ENCODE data around the gene OR6B1.

The OR6B1 gene

DNA sequence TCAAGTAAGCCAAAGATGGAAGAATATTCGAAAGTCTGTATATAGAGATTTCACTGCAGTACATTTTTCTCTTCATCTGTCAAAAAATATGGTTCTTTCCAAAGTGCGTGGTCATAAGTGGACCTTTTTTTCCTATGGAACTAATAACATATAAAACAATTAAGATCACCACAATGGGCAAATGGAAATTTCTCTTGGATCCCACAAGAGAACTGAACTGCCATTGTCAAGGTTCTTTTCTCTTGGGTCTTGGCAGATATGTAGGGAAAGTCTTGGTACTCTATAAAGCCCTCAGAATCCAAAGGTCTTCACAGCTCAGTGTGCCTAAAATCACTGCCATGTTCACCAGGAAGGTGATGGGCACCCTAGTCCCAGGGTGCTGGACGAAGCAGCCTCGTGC is at the start of gene OR6B1:
TSS of gene OR6B1 (plus strand) at position 301 of the 400 bp plus-strand sequence. CDS start 3,677 bp downstream, outside the sequence.
- TF ChIP-seq, protein P1, sequence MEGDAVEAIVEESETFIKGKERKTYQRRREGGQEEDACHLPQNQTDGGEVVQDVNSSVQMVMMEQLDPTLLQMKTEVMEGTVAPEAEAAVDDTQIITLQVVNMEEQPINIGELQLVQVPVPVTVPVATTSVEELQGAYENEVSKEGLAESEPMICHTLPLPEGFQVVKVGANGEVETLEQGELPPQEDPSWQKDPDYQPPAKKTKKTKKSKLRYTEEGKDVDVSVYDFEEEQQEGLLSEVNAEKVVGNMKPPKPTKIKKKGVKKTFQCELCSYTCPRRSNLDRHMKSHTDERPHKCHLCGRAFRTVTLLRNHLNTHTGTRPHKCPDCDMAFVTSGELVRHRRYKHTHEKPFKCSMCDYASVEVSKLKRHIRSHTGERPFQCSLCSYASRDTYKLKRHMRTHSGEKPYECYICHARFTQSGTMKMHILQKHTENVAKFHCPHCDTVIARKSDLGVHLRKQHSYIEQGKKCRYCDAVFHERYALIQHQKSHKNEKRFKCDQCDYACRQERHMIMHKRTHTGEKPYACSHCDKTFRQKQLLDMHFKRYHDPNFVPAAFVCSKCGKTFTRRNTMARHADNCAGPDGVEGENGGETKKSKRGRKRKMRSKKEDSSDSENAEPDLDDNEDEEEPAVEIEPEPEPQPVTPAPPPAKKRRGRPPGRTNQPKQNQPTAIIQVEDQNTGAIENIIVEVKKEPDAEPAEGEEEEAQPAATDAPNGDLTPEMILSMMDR (IDR thresholded peaks at IDR 0.05; ENCODE audit: low read depth, low read length) = no peak
- no peak for DNase-seq (ENCODE audit: extremely low read depth, low read depth)

DNA sequence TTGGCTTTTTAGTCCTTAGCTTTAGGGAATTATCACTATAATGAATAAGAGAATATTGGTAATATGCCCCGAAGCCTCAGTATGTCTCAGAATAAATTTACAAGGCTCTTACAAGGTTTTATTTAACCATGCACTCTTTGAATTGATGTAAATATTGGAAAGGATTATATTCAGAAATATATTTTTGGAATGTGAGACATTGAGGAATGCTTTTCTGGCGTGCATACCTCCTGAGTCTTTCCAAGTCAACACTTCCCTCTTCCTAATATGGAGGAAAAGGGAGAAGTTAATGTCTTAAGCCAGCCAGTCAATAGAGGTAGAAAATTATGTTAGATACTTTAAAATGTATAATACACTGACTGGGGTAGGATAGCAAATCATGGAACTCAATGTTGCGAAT is 46.7 kb upstream of the OR6B1 start:
- TF ChIP-seq, protein P1 (IDR thresholded peaks at IDR 0.05; ENCODE audit: low read depth, low read length) = no peak
- DNase-seq (ENCODE audit: extremely low read depth, low read depth) = no peak

DNA sequence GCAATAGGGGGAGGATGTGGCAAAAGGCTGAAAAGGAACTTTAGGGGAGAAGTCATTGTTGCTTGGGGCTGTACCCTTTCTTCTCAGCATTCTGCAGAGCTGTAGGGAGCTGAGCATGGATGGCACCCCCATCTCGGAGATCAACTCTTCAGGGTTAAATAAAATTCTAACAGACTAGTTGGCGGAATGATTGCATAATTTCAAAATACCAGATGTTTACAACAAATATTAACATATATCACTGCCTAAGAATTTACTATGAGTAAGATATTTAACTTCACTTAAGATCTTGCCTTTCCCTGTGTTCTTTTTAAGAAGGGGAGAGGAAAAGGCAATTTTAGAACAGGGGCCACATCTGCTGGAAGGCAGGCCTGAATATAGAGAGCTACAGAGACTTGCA is 46.0 kb upstream of the OR6B1 start:
- TF ChIP-seq, protein P1 (IDR thresholded peaks at IDR 0.05; ENCODE audit: low read depth, low read length) = no peak
- no peak for DNase-seq (ENCODE audit: extremely low read depth, low read depth)

DNA sequence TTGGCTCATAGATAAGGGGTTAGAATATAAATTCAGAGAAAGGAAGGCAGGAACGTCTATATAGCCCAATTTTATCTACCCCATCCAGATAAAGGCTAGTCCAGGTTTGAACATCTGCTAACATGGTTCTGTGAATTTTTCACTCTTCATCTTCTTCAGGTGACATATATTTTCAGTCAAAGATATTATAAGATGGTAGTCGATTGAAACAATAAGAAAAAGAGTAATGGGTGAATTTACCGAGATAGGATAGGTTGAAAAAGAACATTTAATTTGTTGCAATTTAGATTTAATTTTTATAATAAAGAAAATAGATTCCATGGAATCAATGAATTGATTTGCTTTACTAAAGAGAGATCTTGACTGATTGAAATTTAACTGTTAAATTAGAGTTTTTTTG is 45.6 kb upstream of the OR6B1 start, which contains the start of gene OR2F1:
TSS of gene OR2F1 (plus strand) at position 301 of the 400 bp plus-strand sequence. CDS start 5,127 bp downstream, outside the sequence.
- DNase-seq (ENCODE audit: extremely low read depth, low read depth) = no peak
- TF ChIP-seq, protein P1 (IDR thresholded peaks at IDR 0.05; ENCODE audit: low read depth, low read length) = no peak

GRCh38 chr7:143958781-143959180 is 41.3 kb upstream of the OR6B1 start:
- TF ChIP-seq, protein P1 (IDR thresholded peaks at IDR 0.05; ENCODE audit: low read depth, low read length) = no peak
- no peak for DNase-seq (ENCODE audit: extremely low read depth, low read depth)

DNA sequence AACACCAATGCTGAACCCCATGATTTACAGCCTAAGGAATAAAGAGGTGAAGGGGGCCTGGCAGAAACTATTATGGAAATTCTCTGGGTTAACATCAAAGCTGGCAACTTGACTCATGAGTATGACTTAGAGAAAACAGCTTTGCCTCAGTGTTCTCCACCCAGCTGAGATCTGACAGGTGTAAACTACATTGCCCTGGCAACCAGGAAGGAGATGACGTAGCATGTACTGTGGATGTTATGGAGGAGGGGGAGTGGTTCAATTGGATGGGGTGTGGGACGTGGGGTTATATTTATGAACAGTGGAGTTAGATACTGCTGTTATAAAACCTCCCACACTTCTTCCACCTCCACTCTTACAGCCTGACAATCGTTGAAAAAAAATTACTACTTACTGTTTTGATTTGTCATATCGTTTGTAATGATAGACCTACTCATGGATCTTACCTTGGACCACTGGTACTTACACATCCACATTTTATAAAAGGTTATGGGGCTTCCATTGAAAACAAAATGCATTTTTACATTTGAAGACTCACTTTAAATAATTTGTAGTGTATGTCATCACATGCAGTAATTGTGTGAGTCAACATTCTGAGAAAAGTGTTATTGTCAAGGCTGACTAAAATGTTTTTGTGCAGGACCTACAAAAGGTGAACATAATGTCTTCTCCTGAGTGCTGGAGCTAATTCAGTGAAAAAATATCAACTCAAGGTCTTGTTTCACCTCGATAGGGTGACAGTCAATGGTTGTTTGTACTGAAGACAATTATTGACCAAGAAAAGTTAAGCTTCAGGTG is 39.1 kb upstream of the OR6B1 start:
- TF ChIP-seq, protein P1 (IDR thresholded peaks at IDR 0.05; ENCODE audit: low read depth, low read length) = no peak
- no peak for DNase-seq (ENCODE audit: extremely low read depth, low read depth)

DNA sequence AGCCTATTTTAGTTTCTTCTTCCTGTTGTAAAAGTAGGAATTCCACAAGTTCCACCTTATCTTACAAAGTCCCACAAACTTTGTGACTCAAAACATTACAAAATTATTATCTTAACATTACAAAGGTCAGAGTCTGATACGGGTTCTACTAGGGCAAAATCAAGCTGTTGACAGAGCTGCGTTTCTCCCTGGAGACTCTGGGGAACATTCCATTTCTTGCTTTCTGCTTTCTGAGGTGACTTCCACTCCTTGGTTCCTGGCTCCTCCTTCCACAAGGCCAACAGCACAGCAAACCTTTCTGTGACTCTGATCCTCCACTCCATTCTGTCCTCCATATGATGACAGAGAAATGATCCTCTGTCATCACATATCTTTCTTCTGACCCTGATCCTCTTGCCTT is 34.8 kb upstream of the OR6B1 start:
- DNase-seq (ENCODE audit: extremely low read depth, low read depth) = no peak
- TF ChIP-seq, protein P1 (IDR thresholded peaks at IDR 0.05; ENCODE audit: low read depth, low read length) = no peak

All from AG09319 (cell line).